SU-DHL-6 (cell line): ENCODE results near the gene GCKR.

ENCODE experiments used
- H2AFZ ChIP-seq: fragments of 200-600 bp; sonication (generic); 2 replicates; pipeline ENCODE4 v1.6.1; 2014; ENCODE audit warnings: low read depth, mild to moderate bottlenecking, moderate library complexity, mixed read lengths, antibody characterized with exemption, low read length; ENCODE audit not compliant: severe bottlenecking
- H3F3A ChIP-seq: fragments of 200-600 bp; shearing (Covaris generic); 2 replicates; pipeline ENCODE4 v1.6.0; 2016; ENCODE audit warnings: antibody characterized with exemption, mild to moderate bottlenecking; ENCODE audit not compliant: insufficient read depth
- H3K27ac ChIP-seq: fragments of 200-600 bp; sonication (generic); 2 replicates; pipeline ENCODE4 v1.5.1; 2016; ENCODE audit warnings: low read depth, mild to moderate bottlenecking, low read length, moderate library complexity, mixed read lengths
- H3K27me3 ChIP-seq: fragments of 200-600 bp; sonication (generic), shearing (Covaris generic); 2 replicates; pipeline ENCODE4 v1.6.0; 2014; ENCODE audit warnings: mild to moderate bottlenecking, low read length
- H3K36me3 ChIP-seq: fragments of 200-600 bp; sonication (generic); 2 replicates; pipeline ENCODE4 v1.6.1; 2014; ENCODE audit warnings: mild to moderate bottlenecking, low read length, mixed read lengths
- H3K4me2 ChIP-seq: fragments of 300-600, 200-600 bp; shearing (Covaris generic), sonication (generic); 2 replicates; pipeline ENCODE4 v1.6.0; 2014; ENCODE audit warnings: low read length, low read depth, mild to moderate bottlenecking; ENCODE audit not compliant: poor library complexity, severe bottlenecking
- H3K4me3 ChIP-seq: fragments of 200-600 bp; sonication (generic); 2 replicates; pipeline ENCODE4 v1.5.1; 2014; ENCODE audit warnings: antibody characterized with exemption, low read length, mild to moderate bottlenecking, mixed read lengths; ENCODE audit not compliant: insufficient read depth, poor library complexity, severe bottlenecking
- H3K79me2 ChIP-seq: fragments of 200-600 bp; sonication (generic); 2 replicates; pipeline ENCODE4 v1.6.1; 2014; ENCODE audit warnings: mild to moderate bottlenecking, low read length, moderate library complexity; ENCODE audit not compliant: insufficient read depth
- H3K9ac ChIP-seq: fragments of 200-600 bp; sonication (generic); 2 replicates; pipeline ENCODE4 v1.7.0; 2014; ENCODE audit warnings: mild to moderate bottlenecking, low read length
- H3K9me2 ChIP-seq: fragments of 200-600 bp; sonication (generic); replicated peaks from 2 replicates; pipeline ENCODE4 v1.6.1; 2014; ENCODE audit warnings: low read length; ENCODE audit not compliant: insufficient read depth
- H3K9me3 ChIP-seq: fragments of 200-600 bp; sonication (generic); 2 replicates; pipeline ENCODE4 v1.6.1; 2014; ENCODE audit warnings: low read length, mixed read lengths; ENCODE audit not compliant: insufficient read depth
- H4K20me1 ChIP-seq: fragments of 200-600 bp; sonication (generic); 2 replicates; pipeline ENCODE4 v1.6.1; 2014; ENCODE audit warnings: low read depth, mild to moderate bottlenecking, antibody characterized with exemption, low read length, moderate library complexity, mixed read lengths
- CTCF ChIP-seq: fragments of 200-600 bp; sonication (generic); IDR thresholded peaks from one replicate; pipeline ENCODE4 v1.5.1; 2017; ENCODE audit warnings: antibody characterized with exemption, mild to moderate bottlenecking, low read length, moderate library complexity; ENCODE audit not compliant: insufficient read depth, poor library complexity, severe bottlenecking
- EZH2phosphoT487 ChIP-seq: fragments of 200-600 bp; sonication (generic), shearing (Covaris generic); conservative IDR thresholded peaks from 2 replicates; pipeline ENCODE4 v1.6.1; 2018; ENCODE audit warnings: mild to moderate bottlenecking, antibody characterized with exemption, low read length, moderate library complexity, mixed read lengths

Gene GCKR, protein sequence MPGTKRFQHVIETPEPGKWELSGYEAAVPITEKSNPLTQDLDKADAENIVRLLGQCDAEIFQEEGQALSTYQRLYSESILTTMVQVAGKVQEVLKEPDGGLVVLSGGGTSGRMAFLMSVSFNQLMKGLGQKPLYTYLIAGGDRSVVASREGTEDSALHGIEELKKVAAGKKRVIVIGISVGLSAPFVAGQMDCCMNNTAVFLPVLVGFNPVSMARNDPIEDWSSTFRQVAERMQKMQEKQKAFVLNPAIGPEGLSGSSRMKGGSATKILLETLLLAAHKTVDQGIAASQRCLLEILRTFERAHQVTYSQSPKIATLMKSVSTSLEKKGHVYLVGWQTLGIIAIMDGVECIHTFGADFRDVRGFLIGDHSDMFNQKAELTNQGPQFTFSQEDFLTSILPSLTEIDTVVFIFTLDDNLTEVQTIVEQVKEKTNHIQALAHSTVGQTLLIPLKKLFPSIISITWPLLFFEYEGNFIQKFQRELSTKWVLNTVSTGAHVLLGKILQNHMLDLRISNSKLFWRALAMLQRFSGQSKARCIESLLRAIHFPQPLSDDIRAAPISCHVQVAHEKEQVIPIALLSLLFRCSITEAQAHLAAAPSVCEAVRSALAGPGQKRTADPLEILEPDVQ

GRCh38 chr2:27496357-27497287 is at the start of gene GCKR:
Gene GCKR (plus strand): TSS chr2:27496839. CDS start chr2:27496905, 66 bp downstream.
- no peaks in the 10 kb centered on the region for H3K79me2 ChIP-seq
- TF ChIP-seq EZH2phosphoT487 (no peak), CTCF (no peak)
- no peak within 1 kb of the TSS for H3K4me2 ChIP-seq
- H3K27me3 ChIP-seq = no peaks in the 10 kb centered on the region
- H4K20me1 ChIP-seq = no peaks in the 10 kb centered on the region
- no peak within 1 kb of the TSS for H2AFZ ChIP-seq
- H3K36me3 ChIP-seq = no peaks in the 10 kb centered on the region
- no peak within 1 kb of the TSS for H3K27ac ChIP-seq
- no peak within 1 kb of the TSS for H3K9ac ChIP-seq
- no peaks in the 10 kb centered on the region for H3K9me3 ChIP-seq
- H3K9me2 ChIP-seq = no peaks in the 10 kb centered on the region
- H3F3A ChIP-seq = no peaks in the 10 kb centered on the region
- no peak within 1 kb of the TSS for H3K4me3 ChIP-seq

DNA sequence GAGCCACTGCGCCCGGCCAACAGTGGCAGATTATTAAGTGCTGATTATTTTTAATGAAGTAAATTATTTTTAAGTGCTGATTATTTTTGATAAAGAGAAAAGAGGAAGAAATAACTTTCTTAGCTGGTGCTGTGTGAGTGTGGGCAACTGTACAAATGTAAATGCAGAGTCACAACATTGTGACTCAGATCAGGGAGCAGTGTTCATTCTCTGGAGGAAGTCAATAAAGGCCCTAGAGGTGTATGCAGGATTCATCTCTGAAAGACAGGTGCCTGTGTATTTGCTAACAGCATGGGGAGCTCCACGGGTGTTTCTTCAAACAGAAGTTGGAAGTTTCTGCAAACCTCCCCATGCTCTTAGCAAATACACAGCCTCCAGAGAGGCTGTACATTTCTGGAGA is 48.3 kb upstream of the GCKR start:
- Histone ChIP-seq H3K9me2 (no peaks in the 10 kb centered on the region), H2AFZ (no peak overlapping the region), H3K79me2 (no peaks in the 10 kb centered on the region), H3K4me3 (no peak overlapping the region), H3F3A (no peaks in the 10 kb centered on the region), H3K4me2 (no peak overlapping the region), H3K27ac (no peak overlapping the region), H3K9ac (no peak overlapping the region), H4K20me1 (no peaks in the 10 kb centered on the region), H3K9me3 (no peaks in the 10 kb centered on the region), H3K36me3 (no peaks in the 10 kb centered on the region), H3K27me3 (no peaks in the 10 kb centered on the region)
- TF ChIP-seq EZH2phosphoT487 (no peak), CTCF (no peak)

DNA sequence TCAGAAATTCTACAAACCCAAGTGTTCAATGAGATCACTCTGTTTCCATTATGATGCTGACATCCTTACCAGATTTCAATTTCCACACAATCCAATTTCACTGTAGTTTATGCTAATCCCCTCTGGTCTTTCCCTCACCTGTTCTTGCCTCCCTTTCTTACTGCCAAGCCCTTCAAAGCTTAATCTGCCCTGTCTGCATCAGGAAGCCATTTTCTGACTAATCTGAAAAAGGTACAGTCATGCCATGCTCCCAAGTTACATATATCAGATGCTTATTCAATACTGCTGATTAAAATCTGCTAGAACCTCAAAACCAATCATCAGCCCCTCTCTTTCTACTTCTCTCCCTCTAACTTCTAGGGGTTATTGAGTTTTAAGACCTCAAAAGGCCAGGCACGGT is 45.5 kb upstream of the GCKR start:
- no peaks in the 10 kb centered on the region for H3K9me3 ChIP-seq
- H3K4me3 ChIP-seq = no peak overlapping the region
- H3K4me2 ChIP-seq = no peak overlapping the region
- H3K9me2 ChIP-seq = no peaks in the 10 kb centered on the region
- no peak overlapping the region for H3K9ac ChIP-seq
- no peaks in the 10 kb centered on the region for H3K36me3 ChIP-seq
- TF ChIP-seq EZH2phosphoT487 (no peak), CTCF (no peak)
- no peaks in the 10 kb centered on the region for H4K20me1 ChIP-seq
- H3K27me3 ChIP-seq = no peaks in the 10 kb centered on the region
- no peaks in the 10 kb centered on the region for H3F3A ChIP-seq
- H3K27ac ChIP-seq = no peak overlapping the region
- H2AFZ ChIP-seq = no peak overlapping the region
- H3K79me2 ChIP-seq = no peaks in the 10 kb centered on the region
